ENCODE data around the gene JAK2. TPM values are rescaled to one million over a fixed set of nuclear protein-coding genes. Genes with fewer than 3 reads are reported as not detected.

JAK2 gene
- total RNA-seq, 4 donors from 2014 or later = 11.1 to 18.9 (median 11.9) TPM

DNA sequence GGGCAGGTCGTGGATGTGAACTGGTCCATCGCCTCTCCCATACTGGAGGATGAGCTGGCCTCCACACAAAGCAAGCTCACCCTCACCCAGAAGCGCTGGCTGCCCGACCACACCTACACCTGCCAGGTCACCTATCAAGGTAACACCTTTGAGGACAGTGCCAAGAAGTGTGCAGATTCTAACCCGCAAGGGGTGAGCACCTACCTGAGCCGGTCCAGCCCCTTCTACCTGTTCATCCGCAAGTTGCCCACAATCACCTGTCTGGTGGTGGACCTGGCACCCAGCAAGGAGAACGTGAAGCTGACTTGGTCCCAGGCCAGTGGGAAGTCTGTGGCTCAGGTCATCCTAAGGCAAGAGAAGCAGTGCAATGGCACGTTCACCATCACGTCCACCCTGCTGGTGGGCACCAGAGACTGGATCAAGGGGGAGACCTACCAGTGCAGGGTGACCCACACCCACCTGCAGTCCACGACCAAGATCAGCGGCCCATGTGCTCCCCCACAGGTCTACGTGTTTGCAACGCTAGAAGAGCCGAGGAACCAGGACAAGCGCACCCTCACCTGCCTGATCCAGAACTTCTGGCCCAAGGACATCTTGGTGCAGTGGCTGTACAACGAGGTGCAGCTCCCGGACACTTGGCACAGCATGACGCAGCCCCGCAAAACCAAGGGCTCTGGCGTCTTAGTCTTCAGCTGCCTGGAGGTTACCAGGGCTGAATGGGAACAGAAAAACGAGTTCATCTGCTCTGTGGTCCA lies 129.1 kb downstream of the JAK2 start:
- TF ChIP-seq POLR2A (IDR thresholded peaks at IDR 0.05) = no peak
- TF ChIP-seq, protein P1, sequence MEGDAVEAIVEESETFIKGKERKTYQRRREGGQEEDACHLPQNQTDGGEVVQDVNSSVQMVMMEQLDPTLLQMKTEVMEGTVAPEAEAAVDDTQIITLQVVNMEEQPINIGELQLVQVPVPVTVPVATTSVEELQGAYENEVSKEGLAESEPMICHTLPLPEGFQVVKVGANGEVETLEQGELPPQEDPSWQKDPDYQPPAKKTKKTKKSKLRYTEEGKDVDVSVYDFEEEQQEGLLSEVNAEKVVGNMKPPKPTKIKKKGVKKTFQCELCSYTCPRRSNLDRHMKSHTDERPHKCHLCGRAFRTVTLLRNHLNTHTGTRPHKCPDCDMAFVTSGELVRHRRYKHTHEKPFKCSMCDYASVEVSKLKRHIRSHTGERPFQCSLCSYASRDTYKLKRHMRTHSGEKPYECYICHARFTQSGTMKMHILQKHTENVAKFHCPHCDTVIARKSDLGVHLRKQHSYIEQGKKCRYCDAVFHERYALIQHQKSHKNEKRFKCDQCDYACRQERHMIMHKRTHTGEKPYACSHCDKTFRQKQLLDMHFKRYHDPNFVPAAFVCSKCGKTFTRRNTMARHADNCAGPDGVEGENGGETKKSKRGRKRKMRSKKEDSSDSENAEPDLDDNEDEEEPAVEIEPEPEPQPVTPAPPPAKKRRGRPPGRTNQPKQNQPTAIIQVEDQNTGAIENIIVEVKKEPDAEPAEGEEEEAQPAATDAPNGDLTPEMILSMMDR (IDR thresholded peaks at IDR 0.05) = no peak
- no peaks in the 10 kb centered on the region for H3K27me3 ChIP-seq
- peaks cover 0 to 23% (median 18%) of the 10 kb centered on the region in 3 donors for H3K36me3 ChIP-seq
- H3K27ac ChIP-seq = no peak overlapping the region
- H3K4me1 ChIP-seq = no peaks in the 10 kb centered on the region
- WGBS, 2 donors = 96 to 97% methylated on average over 5 to 13 of the region's 22 CpGs
- H3K4me3 ChIP-seq = no peak overlapping the region
- no peak for DNase-seq
- intact Hi-C loops (cut with DNase I) = no loop called here
- peaks cover 0 to 27% (median 4%) of the 10 kb centered on the region in 3 donors for H3K9me3 ChIP-seq

DNA sequence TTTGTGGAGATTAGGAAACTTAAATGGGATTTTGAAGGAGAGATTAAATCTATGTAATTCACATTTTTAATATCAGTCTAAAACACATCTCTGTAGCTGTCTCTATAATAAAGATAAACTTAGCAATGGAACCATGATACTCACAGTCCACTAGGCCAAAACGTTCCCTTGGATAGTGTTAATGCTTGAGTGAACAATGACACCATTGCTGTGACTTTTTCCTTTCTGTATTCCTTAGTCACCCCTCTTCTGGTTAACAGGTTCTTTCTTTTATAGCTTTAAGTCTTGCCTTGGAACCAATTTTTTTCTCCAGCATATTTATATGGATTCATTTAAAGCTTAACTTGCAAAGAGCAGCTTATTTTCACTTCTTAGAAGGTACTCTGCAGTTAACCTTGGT lies 137.0 kb downstream of the JAK2 start:
- H3K9me3 ChIP-seq = no peaks in the 10 kb centered on the region
- intact Hi-C loops (cut with DNase I) = no loop called here
- H3K27me3 ChIP-seq = no peaks in the 10 kb centered on the region
- H3K27ac ChIP-seq = no peak overlapping the region
- WGBS, 2 donors = 68 to 91% methylated on average over 1 of the region's 1 CpG
- H3K36me3 ChIP-seq = peaks cover 3 to 52% (median 8%) of the 10 kb centered on the region in 3 donors
- no peak for DNase-seq
- no peak overlapping the region for H3K4me3 ChIP-seq
- TF ChIP-seq POLR2A (IDR thresholded peaks at IDR 0.05) = no peak
- TF ChIP-seq, protein P1 (IDR thresholded peaks at IDR 0.05) = no peak
- no peaks in the 10 kb centered on the region for H3K4me1 ChIP-seq

DNA sequence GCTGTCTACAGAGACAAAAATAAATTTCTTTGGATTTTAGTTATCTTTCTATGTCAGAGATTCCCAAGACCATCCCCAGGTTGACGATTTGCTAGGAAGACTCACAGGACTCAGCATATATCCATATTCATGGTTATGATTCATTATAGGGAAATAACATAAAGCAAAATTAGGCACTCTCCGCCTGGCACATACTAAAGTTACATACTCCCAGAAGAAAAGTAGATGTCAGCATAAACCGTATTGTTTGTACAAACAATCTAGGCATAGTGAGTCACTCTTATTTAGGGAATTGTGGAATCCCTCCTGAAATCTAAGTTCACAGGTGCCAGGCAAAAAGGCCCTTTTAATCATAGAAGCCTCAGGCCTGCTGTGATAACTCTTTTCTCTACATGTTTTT lies 137.4 kb downstream of the JAK2 start:
- H3K4me1 ChIP-seq = no peaks in the 10 kb centered on the region
- no peak overlapping the region for H3K27ac ChIP-seq
- no peaks in the 10 kb centered on the region for H3K9me3 ChIP-seq
- TF ChIP-seq POLR2A (IDR thresholded peaks at IDR 0.05) = no peak
- TF ChIP-seq, protein P1 (IDR thresholded peaks at IDR 0.05) = no peak
- no peak for DNase-seq
- intact Hi-C loops (cut with DNase I) = no loop called here
- peaks cover 3 to 56% (median 8%) of the 10 kb centered on the region in 3 donors for H3K36me3 ChIP-seq
- 78% methylated on average over 3 of the region's 3 CpGs for WGBS, 2 donors
- H3K27me3 ChIP-seq = no peaks in the 10 kb centered on the region
- H3K4me3 ChIP-seq = no peak overlapping the region

DNA sequence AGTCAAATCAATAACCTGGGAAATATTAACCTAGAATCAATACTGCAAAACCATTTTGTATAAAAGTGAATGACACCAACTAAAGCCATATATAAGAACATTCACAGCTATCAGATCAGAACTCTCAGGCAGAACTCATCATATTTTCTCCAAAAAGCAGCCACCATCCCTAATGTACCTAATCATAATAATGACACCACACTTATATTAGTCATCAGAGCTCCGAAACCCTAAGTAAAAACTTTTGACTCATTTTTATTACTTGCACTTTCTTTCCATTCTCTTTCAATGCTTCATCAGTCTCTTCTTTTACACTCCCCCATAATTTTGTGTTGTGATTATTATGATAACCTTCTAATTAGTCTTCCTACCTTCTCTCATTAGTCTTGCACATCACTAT lies 155.1 kb downstream of the JAK2 start:
- WGBS, 2 donors = 52 to 70% methylated on average over 1 of the region's 1 CpG

DNA sequence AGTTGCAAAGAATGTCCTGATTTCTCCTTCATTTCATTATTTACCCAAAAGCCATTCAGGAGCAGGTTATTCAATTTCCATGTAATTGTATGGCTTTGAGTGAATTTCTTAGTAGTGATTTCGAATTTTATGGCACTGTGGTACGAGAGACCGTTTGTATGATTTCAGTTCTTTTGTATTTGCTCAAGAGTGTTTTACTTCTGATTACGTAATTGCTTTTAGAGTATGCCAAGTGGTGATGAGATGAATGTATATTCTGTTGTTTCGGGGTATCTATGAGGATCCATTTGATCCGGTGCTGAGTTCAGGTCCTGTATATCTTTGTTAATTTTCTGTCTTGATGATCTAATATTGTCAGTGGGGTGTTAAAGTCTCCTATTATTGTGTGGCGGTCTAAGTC lies 159.1 kb downstream of the JAK2 start:
- WGBS, 2 donors = 85 to 86% methylated on average over 7 of the region's 7 CpGs
- intact Hi-C loops (cut with DNase I) = no loop called here
- peaks cover 0 to 54% (median 0%) of the 10 kb centered on the region in 3 donors for H3K36me3 ChIP-seq

More for the DNA sequence above, 155.1 kb downstream of the JAK2 start:
- Histone ChIP-seq H3K27ac (no peak overlapping the region), H3K27me3 (no peaks in the 10 kb centered on the region), H3K9me3 (peaks cover 0 to 26% (median 8%) of the 10 kb centered on the region in 3 donors), H3K4me3 (no peak overlapping the region), H3K4me1 (no peaks in the 10 kb centered on the region), H3K36me3 (peaks cover 0 to 23% (median 0%) of the 10 kb centered on the region in 3 donors)
- no peak for DNase-seq
- intact Hi-C loops (cut with DNase I) = no loop called here
- TF ChIP-seq, protein P1 (IDR thresholded peaks at IDR 0.05) = no peak
- TF ChIP-seq POLR2A (IDR thresholded peaks at IDR 0.05) = no peak

More for the DNA sequence above, 159.1 kb downstream of the JAK2 start:
- no peak for DNase-seq
- H3K27me3 ChIP-seq = no peaks in the 10 kb centered on the region
- H3K27ac ChIP-seq = no peak overlapping the region
- H3K4me3 ChIP-seq = no peak overlapping the region
- H3K4me1 ChIP-seq = no peaks in the 10 kb centered on the region
- peaks cover 0 to 22% (median 5%) of the 10 kb centered on the region in 3 donors for H3K9me3 ChIP-seq
- TF ChIP-seq, protein P1 (IDR thresholded peaks at IDR 0.05) = no peak
- no peak for TF ChIP-seq POLR2A (IDR thresholded peaks at IDR 0.05)

All from esophagus squamous epithelium (tissue), 5 donors.